ENCODE measurements around the gene KIF5B. TPM values are rescaled to one million over a fixed set of nuclear protein-coding genes. Genes with fewer than 3 reads are reported as not detected.

KIF5B gene
- total and polyA plus RNA-seq, 2 of the 8 experiments (the other 6 are each of a cell fraction or from before 2014, with no cell fraction given): 9.8 to 68.4 TPM

DNA sequence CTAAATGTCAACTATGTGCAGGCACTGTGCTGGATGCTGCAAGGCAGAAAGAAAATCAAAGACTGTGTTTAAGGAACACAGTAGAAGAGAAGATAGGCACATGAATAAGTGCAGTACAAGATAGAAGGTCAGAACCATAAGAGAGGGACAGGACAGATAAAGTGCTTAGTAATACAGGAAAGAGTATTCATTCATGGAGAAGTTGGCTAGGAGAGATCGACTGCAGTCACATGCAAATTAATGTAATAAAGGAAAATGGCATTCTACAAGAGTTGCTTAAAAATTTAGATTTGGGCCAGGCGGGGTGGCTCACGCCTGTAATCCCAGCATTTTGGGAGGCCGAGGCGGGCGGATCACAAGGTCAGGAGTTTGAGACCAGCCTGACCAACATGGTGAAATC lies 24.8 kb downstream of the KIF5B start:
- H3K27me3 ChIP-seq (replicated peaks in 1 of 4; ENCODE audit: control insufficient read depth in 3 of 4, extremely low read depth in 1 of 4, insufficient read depth in 3 of 4, low read length in 3 of 4): no peaks in the 10 kb centered on the region
- H3K14ac ChIP-seq (ENCODE audit: insufficient read length): no peak overlapping the region
- TF ChIP-seq RFX5 (IDR thresholded peaks at IDR 0.05; ENCODE audit: borderline replicate concordance, low read depth, low read length) (no peak), SIX5 (IDR thresholded peaks at IDR 0.05; ENCODE audit: low read depth, low read length) (no peak), BRCA1 (IDR thresholded peaks at IDR 0.05; ENCODE audit: low read depth, low read length) (no peak), SAP30 (IDR thresholded peaks at IDR 0.05; ENCODE audit: insufficient read depth, insufficient replicate concordance, low read length) (no peak), GTF2F1 (IDR thresholded peaks at IDR 0.05; ENCODE audit: borderline replicate concordance, low read depth, low read length) (no peak)
- H2BK15ac ChIP-seq (ENCODE audit: low read length): no peak overlapping the region
- FAIRE-seq (no peak), DNase-seq (ENCODE audit: low read depth in 1 of 2, low spot score in 2 of 2) (no peak)
- no peak overlapping the region for H2AFZ ChIP-seq (ENCODE audit: low read length)
- no peak overlapping the region for H4K91ac ChIP-seq (replicated peaks; ENCODE audit: insufficient read length, low read length)
- H3K9ac ChIP-seq (replicated peaks in 1 of 4; ENCODE audit: extremely low read depth in 1 of 4, low read depth in 3 of 4, low read length in 3 of 4): no peak overlapping the region
- no peak overlapping the region for H3K4me2 ChIP-seq (ENCODE audit: insufficient read depth in 1 of 2, low read depth in 2 of 2, low read length in 2 of 2)
- ChIA-PET POLR2A (ENCODE audit: partially characterized antibody) (no interaction called here), CTCF (ENCODE audit: partially characterized antibody) (interaction anchor here (0.6 to 0.7 kb wide), 2 partner anchors 231 to 1498 kb away, joined by 3 to 4 read pairs; no protein-coding TSS in a partner anchor)
- no peak overlapping the region for H3K56ac ChIP-seq (replicated peaks; ENCODE audit: insufficient read length, low read depth, low read length)
- no peak overlapping the region for H3K18ac ChIP-seq (ENCODE audit: extremely low read depth, low read length)
- no peak overlapping the region for H2BK12ac ChIP-seq (ENCODE audit: low read depth, low read length)
- WGBS, 2 experiments (ENCODE audit: extremely low coverage in 1 of 2, insufficient coverage in 1 of 2, insufficient read length in 1 of 2, insufficient replicate concordance in 2 of 2, low coverage in 1 of 2, low lambda C conversion rate in 2 of 2, missing lambda C conversion rate in 1 of 2): 90% methylated on average over 6 of the region's 6 CpGs; no CpG with 5 or more reads in 1 of the 2 experiments
- H2AK5ac ChIP-seq (ENCODE audit: low read depth, low read length): no peak overlapping the region
- no peak overlapping the region for H3K4ac ChIP-seq (replicated peaks; ENCODE audit: insufficient read length, low read depth, low read length)
- H3K23me2 ChIP-seq (ENCODE audit: low read depth, low read length): no peaks in the 10 kb centered on the region
- H4K8ac ChIP-seq (ENCODE audit: extremely low read depth, insufficient read depth, low read length): no peak overlapping the region
- no peak overlapping the region for H3K23ac ChIP-seq (ENCODE audit: insufficient read length)
- H2BK20ac ChIP-seq (ENCODE audit: low read length): no peak overlapping the region
- no peaks in the 10 kb centered on the region for H3K9me3 ChIP-seq (ENCODE audit: insufficient read depth in 2 of 2, low read depth in 1 of 2, low read length in 1 of 2)
- H4K5ac ChIP-seq (ENCODE audit: insufficient read length, low read depth, low read length): no peak overlapping the region
- H3K4me3 ChIP-seq (ENCODE audit: extremely low read depth in 1 of 4, insufficient read depth in 2 of 4, low read depth in 3 of 4, low read length in 4 of 4): no peak overlapping the region
- H3K4me1 ChIP-seq (replicated peaks in 1 of 4; ENCODE audit: control insufficient read depth in 3 of 4, insufficient read depth in 4 of 4, low read length in 3 of 4): no peaks in the 10 kb centered on the region
- no peaks in the 10 kb centered on the region for H3K79me1 ChIP-seq (ENCODE audit: low read depth, low read length)
- H3K79me2 ChIP-seq (ENCODE audit: control insufficient read depth in 1 of 2, insufficient read depth in 2 of 2, low read length in 2 of 2): peaks cover 3 to 11% of the 10 kb centered on the region in 2 experiments; a peak in 1 of 4 replicates
- H3K36me3 ChIP-seq (ENCODE audit: control insufficient read depth in 2 of 4, insufficient read depth in 4 of 4, low read length in 3 of 4): peaks cover 41 to 98% (median 76%) of the 10 kb centered on the region in 4 experiments
- no peak overlapping the region for H2BK5ac ChIP-seq (ENCODE audit: low read depth, low read length)
- H4K20me1 ChIP-seq (replicated peaks in 1 of 2; ENCODE audit: control insufficient read depth in 1 of 2, insufficient read depth in 2 of 2, low read length in 2 of 2): peaks cover 2% of the 10 kb centered on the region in 2 experiments
- no peak overlapping the region for H3K27ac ChIP-seq (ENCODE audit: low read depth, low read length)
- H2BK120ac ChIP-seq (replicated peaks; ENCODE audit: low read depth, low read length): no peak overlapping the region
